HS-27A (cell line): ENCODE data around the gene HS6ST3.
"Not testable (repeated sequence)": the region's sequence is repeated elsewhere in the genome, so short reads cannot be mapped to it uniquely, and the experiment has no call there.

Experiments used
- DNase-seq: peaks from one replicate; pipeline ENCODE4 v3.0.0-alpha.2; 2012; ENCODE audit warnings: low read depth, missing footprints

HS6ST3 gene

GRCh38 chr13:96091164-96092117, 1.5 kb downstream of the HS6ST3 start:
- DNase-seq = no peak

- no peak for DNase-seq
These were observed 3.5 kb downstream of the HS6ST3 start for GRCh38 chr13:96093296-96094006.

DNA sequence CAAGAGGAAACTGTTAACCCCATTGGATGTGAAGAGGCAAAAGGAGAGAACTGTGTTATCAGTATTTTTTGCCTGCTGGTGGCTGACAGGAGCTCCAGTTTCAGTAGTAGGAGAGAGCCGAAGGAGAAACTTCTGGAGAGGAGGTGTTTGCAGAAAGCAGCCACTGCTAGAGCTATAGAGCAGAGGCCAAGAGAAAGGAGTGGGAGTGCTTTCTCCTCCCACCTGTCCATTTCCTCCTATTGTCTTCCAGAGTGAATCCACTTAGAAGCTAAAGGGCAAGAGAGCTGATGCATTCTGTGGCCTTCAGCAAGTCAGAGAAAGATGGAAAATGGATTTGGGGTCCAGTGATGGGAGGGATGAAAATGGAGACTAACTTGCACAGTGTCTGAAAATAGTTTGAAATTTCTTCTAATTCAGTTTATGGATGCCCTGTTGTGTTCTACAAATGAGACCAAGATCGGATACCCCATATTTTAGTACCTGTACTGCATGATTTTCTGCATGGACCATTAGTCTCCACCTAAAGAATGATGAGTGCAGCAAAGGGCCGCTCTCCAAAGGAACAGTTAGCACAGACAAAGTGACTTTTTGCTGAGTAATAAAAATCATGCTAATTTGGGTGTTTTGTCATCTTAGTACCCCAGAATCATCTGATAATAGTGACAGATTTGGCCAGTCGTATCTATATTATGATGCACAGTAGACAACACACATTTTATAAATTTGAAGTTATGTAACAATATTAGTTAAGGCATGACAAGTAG, 10.7 kb downstream of the HS6ST3 start:
- DNase-seq = no peak

GRCh38 chr13:96104516-96104915, 14.6 kb downstream of the HS6ST3 start:
- no peak for DNase-seq

- not testable (repeated sequence) for DNase-seq
These were observed 18.2 kb downstream of the HS6ST3 start for GRCh38 chr13:96108072-96108471.

- no peak for DNase-seq
These were observed 19.2 kb downstream of the HS6ST3 start for GRCh38 chr13:96109125-96109524.

DNA sequence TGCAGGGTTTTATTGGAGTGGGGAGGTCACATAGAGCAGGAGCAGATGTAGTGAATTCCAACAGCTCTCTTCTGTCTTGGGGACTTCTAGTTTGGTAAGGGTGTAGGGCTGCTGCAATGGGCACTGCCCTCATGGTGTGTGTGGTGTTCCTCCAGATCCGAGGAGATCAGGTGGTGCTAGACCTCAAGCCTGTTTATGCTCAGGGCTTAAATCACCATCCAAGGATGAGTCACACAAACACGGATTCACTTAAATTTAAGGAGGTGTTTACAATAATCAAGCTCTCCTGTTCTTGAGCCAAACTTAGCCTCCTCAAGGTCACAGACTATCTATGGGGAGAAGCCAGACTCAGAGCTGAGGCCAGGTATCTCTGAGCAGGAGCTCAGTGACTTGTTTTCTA, 23.0 kb downstream of the HS6ST3 start:
- no peak for DNase-seq

DNA sequence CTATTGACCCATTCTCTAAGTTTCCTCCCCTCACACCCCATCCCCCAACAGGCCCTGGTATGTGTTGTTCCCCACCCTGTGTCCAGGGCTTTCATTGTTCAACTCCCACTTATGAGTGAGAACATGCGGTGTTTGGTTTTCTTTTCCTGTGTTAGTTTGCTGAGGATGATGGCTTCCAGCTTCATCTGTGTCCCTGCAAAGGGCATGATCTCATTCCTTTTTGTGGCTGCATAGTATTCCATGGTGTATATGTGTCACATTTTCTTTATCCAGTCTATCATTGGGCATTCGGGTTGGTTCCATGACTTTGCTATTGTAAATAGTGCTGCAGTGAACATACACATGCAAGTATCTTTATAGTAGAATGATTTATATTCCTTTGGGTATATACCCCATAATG, 25.5 kb downstream of the HS6ST3 start:
- DNase-seq = not testable (repeated sequence)

GRCh38 chr13:96119921-96120320, 30.0 kb downstream of the HS6ST3 start:
- no peak for DNase-seq

DNA sequence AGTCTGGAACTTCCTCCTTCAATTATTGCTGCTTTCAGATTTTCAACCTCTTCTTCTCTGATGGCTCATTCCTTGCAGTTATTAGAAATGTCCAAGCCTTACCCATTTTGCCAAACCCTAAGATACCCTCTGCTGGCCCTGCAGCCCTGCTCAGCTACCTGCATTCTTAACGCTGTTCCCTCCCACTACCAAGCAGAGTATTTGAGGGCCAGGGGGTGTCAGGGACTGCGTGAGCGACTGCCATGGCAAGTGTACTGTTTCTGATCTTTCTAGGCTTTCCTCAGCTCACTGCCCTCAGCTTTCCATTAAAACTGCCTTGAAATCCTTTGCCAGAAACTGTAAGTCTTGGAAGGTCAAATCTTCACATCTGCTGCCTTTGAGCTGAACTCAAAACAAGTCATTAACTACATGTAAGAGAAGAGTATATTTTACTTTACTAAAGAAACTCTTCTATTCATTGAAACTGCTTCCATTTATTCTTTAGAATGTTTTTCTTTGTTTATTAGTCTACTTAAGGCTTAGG, 41.0 kb downstream of the HS6ST3 start:
- no peak for DNase-seq

DNA sequence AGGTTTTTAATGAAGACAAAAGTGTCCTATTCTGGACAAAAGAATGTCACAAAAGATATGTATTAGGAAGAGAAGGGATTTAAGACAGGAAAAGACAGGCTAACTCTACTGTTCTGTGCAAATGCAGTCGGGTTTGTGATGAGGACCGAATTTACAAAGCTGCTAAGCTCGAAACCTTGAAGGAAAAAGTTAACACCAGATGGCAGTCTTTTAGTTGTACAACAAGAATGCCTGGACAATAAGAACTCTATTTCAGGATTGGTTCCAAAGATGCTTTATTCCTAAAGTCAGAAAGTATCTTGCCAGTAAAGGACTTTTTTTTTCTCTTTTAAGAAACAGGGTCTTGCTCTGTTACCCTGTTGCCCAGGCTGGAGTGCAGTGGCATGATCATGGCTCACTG, 51.1 kb downstream of the HS6ST3 start:
- no peak for DNase-seq

- no peak for DNase-seq
These were observed 69.8 kb downstream of the HS6ST3 start for GRCh38 chr13:96159725-96160124.

- no peak for DNase-seq
These were observed 71.2 kb downstream of the HS6ST3 start for GRCh38 chr13:96161141-96161540.

- no peak for DNase-seq
These were observed 75.9 kb downstream of the HS6ST3 start for GRCh38 chr13:96165840-96166239.

GRCh38 chr13:96172066-96172465, 82.2 kb downstream of the HS6ST3 start:
- no peak for DNase-seq

DNA sequence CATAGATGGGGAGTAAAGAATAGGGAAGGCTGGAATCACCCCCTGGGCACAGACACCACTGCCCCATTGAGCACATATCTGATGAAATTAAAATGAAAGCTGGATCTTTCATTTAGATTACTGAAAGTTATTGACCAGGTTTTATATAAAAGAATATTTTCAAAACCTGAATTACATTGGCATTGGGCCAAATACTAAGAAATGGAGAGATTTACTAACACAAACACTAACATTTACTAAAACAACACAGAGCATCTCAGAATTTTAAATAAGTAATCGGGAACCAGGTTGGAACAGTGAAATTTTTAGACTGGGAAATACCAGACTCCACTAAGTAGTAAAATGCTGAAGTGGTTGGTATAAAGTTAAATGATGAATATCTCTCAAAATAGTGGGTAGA, 88.9 kb downstream of the HS6ST3 start:
- DNase-seq = no peak

GRCh38 chr13:96179309-96179708, 89.4 kb downstream of the HS6ST3 start:
- no peak for DNase-seq

DNA sequence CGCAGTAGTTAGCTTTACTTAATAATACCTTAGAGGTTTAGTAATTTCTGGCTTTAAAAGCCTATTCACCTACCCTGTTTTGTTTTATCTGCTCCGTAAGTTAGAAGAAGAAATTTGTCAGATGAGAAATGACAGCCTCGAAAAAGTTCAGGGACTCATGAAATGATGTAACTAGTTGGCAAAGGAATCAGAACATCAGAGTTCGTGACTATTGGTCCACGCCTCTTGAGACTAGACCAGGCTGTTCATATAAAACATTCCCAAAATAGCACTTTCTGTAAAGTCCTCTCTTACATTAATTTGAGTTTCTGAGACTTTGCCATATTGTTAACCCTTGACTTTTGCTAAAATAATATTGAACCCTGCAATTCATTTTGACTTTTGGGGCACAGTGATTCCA, 92.0 kb downstream of the HS6ST3 start:
- no peak for DNase-seq

DNA sequence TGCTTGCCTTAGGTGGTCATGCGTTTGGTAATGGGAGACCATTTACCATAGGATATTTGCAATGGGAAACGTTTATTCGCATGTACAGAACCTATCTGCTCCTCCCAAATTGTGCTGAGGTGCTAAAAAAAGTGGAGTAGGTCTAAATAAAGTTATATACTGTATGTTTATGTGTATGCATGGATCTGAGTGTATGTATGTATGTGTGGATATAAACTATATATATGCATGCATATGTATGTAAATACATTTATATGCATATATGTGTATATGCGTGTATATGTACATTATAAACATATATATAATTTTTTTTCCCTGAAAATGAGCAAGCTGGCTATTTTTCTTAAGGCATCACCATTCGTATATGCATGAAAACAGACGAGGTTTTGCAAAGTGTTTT, 95.9 kb downstream of the HS6ST3 start:
- DNase-seq = no peak

DNA sequence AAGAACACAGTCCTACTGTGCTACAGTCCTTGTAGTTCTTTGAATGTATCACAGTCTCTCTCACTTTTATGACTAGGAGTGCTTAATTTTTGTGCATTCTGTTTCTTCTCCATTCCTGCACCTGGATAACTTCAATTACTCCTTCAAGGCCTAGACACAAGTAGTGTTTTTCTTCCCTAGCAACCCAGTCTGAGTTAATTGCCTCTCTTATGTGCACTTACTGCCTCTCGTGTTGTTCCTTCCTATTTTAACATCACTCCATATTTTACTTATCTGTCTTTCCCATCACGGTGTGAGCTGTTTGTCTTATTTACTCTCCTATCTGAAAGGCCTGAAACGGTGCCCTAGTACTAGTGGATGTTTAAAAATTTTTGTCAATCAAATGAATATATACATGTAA, 101.5 kb downstream of the HS6ST3 start:
- no peak for DNase-seq

DNA sequence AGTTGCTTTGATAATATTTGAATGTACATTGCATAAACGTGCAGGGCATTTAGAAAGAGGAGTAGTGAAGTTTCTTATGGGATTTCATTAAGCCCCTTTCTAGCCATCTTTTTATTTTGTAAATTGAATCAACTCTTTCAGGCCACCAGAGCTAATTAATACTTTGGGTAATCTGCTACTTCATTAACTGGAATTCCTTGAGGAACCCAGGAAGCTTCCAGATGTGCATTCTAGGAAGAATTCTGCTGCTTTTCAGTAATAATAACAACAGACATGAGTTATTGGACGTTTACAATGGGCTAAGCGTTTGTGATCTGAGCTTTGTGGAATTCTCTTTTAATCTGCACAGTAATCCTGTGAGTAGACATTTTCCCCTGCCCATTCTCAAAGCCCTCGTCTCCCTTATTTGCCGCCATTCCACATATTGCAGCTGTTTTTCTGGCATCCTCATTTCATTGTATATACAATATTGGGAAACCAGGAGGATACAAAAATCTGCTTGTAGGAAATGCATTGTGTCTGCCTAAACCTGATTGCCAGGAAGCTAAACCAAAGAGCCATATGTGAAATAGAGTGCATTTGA, 103.9 kb downstream of the HS6ST3 start:
- no peak for DNase-seq

GRCh38 chr13:96198038-96198437, 108.1 kb downstream of the HS6ST3 start:
- no peak for DNase-seq
